GM12865 (cell line): ENCODE data around the gene OCRL.

Source experiments
- DNase-seq: peaks from one replicate; pipeline ENCODE4 v3.0.0; 2010; ENCODE audit warnings: low read depth
- H3K4me3 ChIP-seq: 2 replicates; pipeline ENCODE4 v1.5.1; 2011; ENCODE audit warnings: mild to moderate bottlenecking, low read depth, low read length, control low read depth
- CTCF ChIP-seq: IDR thresholded peaks from 2 replicates; pipeline ENCODE4 v1.5.1; 2011; ENCODE audit warnings: low read length, control low read depth, low read depth, inconsistent platforms; ENCODE audit not compliant: insufficient read depth; ENCODE audit errors: missing control alignments

Gene OCRL

DNA sequence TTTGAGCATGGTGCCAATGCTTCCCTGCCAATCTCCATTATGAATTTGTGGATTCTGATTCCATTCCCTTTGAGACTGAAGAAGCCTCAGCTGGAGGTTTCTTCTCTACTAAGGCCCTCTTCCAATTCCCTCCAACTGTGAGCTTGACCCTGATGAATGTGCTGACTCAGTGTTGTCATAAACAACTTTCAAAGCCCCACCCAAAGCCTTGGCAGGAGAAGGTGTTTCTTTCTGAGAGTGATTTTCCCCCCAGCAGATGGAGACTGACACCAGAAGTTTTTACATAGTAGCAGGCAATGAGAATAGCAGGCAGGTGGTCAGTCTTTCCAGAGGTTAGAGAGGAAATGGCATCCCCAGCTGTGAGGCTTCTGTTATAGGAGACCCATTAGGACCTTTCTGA, 53.1 kb downstream of the OCRL start:
- no peak for TF ChIP-seq CTCF
- DNase-seq, result no peak
- no peak overlapping the region for H3K4me3 ChIP-seq

- no peak overlapping the region for H3K4me3 ChIP-seq
- TF ChIP-seq CTCF, result no peak
Observed at GRCh38 chrX:129594781-129595180, 54.7 kb downstream of the OCRL start.

GRCh38 chrX:129596077-129596476, 56.0 kb downstream of the OCRL start:
- no peak overlapping the region for H3K4me3 ChIP-seq
- DNase-seq, result no peak
- no peak for TF ChIP-seq CTCF

More at GRCh38 chrX:129594781-129595180, 54.7 kb downstream of the OCRL start:
- DNase-seq, result no peak

DNA sequence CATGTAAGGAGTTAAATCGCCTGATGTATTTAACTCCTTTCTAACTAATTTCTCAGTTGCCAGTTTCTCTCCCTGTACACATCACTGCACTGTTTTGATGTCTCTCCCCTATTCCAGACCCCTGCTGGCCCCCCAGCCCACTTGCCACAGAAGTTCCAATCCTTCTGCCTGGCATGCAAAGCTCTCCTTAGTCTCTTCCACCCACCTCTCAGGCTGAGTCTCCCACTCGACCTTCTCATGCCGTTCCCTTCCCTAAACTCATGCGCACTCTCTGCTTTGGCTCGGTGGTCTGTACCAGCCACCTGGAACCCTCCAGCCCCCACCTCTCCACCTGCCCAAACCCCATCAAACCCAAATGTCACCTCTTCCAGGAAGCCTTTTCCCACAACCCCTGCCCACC, 57.8 kb downstream of the OCRL start:
- H3K4me3 ChIP-seq, result no peak overlapping the region
- DNase-seq, result no peak
- no peak for TF ChIP-seq CTCF

GRCh38 chrX:129599499-129599898, 59.4 kb downstream of the OCRL start:
- TF ChIP-seq CTCF, result no peak
- DNase-seq, result no peak
- no peak overlapping the region for H3K4me3 ChIP-seq

GRCh38 chrX:129599996-129600395, 59.9 kb downstream of the OCRL start:
- TF ChIP-seq CTCF, result no peak
- H3K4me3 ChIP-seq, result no peak overlapping the region
- DNase-seq, result no peak

DNA sequence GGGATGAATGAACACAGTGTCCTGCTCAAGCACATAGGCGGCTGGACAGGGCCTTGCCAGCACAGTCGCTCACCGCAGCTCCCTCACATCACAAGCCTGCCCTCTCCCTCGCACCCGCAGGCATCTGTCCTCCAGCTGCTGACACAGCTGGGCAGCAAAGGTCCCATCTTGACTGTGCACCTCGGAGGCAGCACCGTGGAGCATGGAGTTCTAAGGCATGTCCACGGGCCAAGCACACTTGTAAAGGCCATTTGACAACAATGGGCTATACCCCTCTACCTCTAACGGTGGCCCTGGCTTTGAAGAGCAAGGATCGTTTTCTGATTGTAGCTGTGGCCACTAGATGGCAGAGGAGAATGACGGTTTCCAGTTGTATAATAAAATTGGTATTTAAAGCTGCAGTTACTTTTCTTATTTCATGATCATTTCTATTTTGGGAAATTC, 60.9 kb downstream of the OCRL start:
- peak; percentile 24 for DNase-seq
- TF ChIP-seq CTCF, result peak; percentile 41
- no peak overlapping the region for H3K4me3 ChIP-seq
